Ishikawa (cell line): ENCODE data around the gene LSM2.

ENCODE experiments used
- CEBPB ChIP-seq: IDR thresholded peaks from 2 replicates; pipeline ENCODE4 v1.6.1; 2012
- CREB1 ChIP-seq: IDR thresholded peaks from 2 replicates; pipeline ENCODE4 v1.6.1; 2012; ENCODE audit warnings: low read depth
- EGR1 ChIP-seq: IDR thresholded peaks from 2 replicates; pipeline ENCODE4 v1.6.1; 2012
- EP300 ChIP-seq: IDR thresholded peaks from 2 replicates; pipeline ENCODE4 v1.6.1; 2012; ENCODE audit warnings: borderline replicate concordance
- FOXM1 ChIP-seq: IDR thresholded peaks from 2 replicates; pipeline ENCODE4 v1.6.1; 2012; ENCODE audit warnings: low read depth, borderline replicate concordance
- MAX ChIP-seq: IDR thresholded peaks from 2 replicates; pipeline ENCODE4 v1.6.1; 2012
- RAD21 ChIP-seq: IDR thresholded peaks from 2 replicates; pipeline ENCODE4 v1.6.1; 2012; ENCODE audit warnings: low read depth
- REST ChIP-seq: IDR thresholded peaks from 2 replicates; pipeline ENCODE4 v1.6.1; 2012; ENCODE audit warnings: low read depth, mild to moderate bottlenecking
- TEAD4 ChIP-seq: IDR thresholded peaks from 2 replicates; pipeline ENCODE4 v1.6.1; 2012
- USF1 ChIP-seq: IDR thresholded peaks from 2 replicates; pipeline ENCODE4 v1.6.1; 2012
- YY1 ChIP-seq: IDR thresholded peaks from 2 replicates; pipeline ENCODE4 v1.6.1; 2012; ENCODE audit warnings: low read depth

GRCh38 chr6:31775633-31776484 lies 30.9 kb downstream of the LSM2 start:
- TF ChIP-seq CREB1 (no peak), REST (no peak), YY1 (no peak), EP300 (no peak), TEAD4 (no peak), EGR1 (no peak), MAX (no peak), FOXM1 (no peak), RAD21 (no peak), USF1 (no peak), CEBPB (no peak)
